HCT116 (cell line): Measurements from ENCODE around the gene CPNE4.

ENCODE experiments used
- ATF3 ChIP-seq: IDR thresholded peaks from 2 replicates; pipeline ENCODE4 v1.6.1; 2012
- JUND ChIP-seq: IDR thresholded peaks from 2 replicates; pipeline ENCODE4 v1.6.1; 2012
- POLR2AphosphoS5 ChIP-seq: IDR thresholded peaks from 2 replicates; pipeline ENCODE4 v1.6.1; 2011; ENCODE audit warnings: mild to moderate bottlenecking, low read depth, low read length, moderate library complexity

GRCh38 chr3:131623431-131623830 lies 411.4 kb downstream of the CPNE4 start:
- TF ChIP-seq POLR2AphosphoS5 (no peak), ATF3 (no peak), JUND (no peak)
